GM12864 (cell line): ENCODE measurements around the gene TEDC1.

Experiments
- DNase-seq: peaks from one replicate; pipeline ENCODE4 v3.0.0-alpha.2; 2011; ENCODE audit warnings: low read depth
- H3K4me3 ChIP-seq: 2 replicates; pipeline ENCODE4 v1.5.1; 2011; ENCODE audit warnings: mild to moderate bottlenecking, low read depth, low read length, control low read depth
- TF ChIP-seq, protein P1 (sequence below): IDR thresholded peaks from 2 replicates; pipeline ENCODE4 v1.5.1; 2011; ENCODE audit warnings: low read depth, mild to moderate bottlenecking, moderate library complexity, low read length, control low read depth, inconsistent platforms; ENCODE audit errors: missing control alignments

Gene TEDC1

DNA sequence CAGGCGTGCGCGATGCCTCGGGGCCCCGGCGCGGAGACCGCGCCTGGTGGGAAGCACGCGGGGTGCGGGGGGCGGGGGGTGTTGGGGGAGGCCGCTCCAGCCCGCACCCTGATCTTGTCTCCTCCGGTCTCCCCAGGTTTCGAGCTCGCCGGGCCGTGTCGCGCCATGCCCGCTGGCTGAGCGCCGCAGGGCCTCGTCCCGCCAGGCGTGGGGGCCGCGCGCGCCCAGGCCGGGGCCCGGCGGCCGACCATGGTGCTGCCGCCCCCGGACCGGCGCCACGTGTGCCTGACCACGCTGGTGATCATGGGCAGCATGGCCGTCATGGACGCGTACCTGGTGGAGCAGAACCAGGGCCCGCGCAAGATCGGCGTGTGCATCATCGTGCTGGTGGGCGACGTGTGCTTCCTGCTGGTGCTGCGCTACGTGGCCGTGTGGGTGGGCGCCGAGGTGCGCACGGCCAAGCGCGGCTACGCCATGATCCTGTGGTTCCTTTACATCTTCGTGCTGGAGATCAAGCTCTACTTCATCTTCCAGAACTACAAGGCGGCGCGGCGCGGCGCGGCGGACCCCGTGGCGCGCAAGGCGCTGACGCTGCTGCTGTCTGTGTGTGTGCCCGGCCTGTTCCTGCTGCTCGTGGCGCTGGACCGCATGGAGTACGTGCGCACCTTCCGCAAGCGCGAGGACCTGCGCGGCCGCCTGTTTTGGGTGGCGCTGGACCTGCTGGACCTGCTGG lies 37.7 kb downstream of the TEDC1 start:
- H3K4me3 ChIP-seq: peak overlapping the region; percentile 27
- no peak for DNase-seq
- TF ChIP-seq, protein P1, sequence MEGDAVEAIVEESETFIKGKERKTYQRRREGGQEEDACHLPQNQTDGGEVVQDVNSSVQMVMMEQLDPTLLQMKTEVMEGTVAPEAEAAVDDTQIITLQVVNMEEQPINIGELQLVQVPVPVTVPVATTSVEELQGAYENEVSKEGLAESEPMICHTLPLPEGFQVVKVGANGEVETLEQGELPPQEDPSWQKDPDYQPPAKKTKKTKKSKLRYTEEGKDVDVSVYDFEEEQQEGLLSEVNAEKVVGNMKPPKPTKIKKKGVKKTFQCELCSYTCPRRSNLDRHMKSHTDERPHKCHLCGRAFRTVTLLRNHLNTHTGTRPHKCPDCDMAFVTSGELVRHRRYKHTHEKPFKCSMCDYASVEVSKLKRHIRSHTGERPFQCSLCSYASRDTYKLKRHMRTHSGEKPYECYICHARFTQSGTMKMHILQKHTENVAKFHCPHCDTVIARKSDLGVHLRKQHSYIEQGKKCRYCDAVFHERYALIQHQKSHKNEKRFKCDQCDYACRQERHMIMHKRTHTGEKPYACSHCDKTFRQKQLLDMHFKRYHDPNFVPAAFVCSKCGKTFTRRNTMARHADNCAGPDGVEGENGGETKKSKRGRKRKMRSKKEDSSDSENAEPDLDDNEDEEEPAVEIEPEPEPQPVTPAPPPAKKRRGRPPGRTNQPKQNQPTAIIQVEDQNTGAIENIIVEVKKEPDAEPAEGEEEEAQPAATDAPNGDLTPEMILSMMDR: no peak

DNA sequence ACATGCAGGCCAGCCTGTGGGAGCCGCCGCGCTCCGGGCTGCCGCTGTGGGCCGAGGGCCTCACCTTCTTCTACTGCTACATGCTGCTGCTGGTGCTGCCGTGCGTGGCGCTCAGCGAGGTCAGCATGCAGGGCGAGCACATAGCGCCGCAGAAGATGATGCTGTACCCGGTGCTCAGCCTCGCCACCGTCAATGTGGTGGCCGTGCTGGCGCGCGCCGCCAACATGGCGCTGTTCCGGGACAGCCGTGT lies 38.2 kb downstream of the TEDC1 start:
- no peak for DNase-seq
- TF ChIP-seq, protein P1: no peak
- peak overlapping the region; percentile 27 for H3K4me3 ChIP-seq

DNA sequence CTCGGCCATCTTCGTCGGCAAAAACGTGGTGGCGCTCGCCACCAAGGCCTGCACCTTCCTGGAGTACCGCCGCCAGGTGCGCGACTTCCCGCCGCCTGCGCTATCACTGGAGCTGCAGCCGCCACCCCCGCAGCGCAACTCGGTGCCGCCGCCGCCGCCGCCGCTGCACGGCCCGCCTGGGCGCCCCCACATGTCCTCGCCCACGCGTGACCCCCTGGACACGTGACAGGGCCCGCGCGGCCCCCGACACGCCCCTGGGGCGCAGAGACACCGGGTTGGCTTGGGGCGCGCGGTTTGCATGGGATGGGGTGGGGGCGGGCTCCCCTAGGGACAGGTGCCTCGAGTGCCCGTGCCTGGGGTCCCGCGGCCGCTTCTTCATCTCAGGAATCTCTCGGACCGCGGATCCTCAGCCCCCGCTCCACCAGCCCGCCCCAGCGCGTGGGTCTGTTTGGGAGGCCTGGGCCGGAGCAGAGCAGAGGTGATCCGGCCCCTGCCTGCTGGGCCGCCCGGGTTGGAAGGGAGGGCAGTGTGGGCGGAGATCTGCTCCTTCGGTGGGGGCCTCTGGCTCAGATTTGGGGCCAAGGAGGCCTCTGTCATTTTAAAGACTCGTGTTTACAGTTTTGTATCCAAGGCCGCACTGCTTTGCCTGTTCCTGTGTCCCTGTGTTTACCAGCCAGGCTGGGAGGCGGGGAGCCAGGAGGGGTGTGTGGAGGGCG lies 38.7 kb downstream of the TEDC1 start:
- TF ChIP-seq, protein P1: no peak
- peak overlapping the region; percentile 27 for H3K4me3 ChIP-seq
- no peak for DNase-seq

DNA sequence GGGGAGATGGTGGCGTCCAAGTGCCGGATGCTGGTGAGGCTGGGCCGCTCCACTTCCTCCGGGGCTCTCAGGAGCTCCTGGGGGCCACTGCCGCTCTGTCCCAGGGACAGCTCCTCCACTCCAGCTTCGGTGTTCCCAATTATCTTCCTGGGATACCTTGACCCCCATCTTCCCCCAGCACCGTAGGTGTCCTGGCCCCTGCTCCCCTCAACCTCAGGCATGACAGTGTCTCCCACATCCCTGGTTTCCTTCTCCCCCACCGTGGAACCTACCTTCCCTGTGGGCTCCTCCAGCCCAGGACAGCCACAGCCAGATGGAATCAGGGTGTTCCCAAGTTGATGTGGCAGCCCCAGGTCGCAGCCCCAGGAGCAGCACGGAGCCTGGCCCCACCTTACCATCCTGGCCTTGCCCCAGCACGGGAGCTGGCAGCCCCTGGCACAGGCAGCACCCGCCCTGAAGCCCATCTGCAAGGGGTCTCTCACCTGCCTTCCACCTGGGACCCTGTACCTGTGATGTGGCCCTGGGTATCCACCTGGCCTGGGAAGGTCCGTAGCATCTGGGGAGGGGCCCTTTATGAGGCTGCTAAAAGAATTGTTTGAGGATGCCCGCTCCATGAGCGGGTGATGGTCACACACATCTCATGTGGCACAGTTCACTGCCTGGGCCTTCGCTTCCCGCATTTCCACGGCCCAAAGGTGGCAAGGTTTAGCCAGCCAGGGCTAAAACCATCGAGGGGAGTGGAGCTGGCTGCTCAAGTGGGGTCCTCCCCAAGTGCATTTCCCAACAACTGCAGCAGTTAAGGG lies 39.4 kb downstream of the TEDC1 start:
- no peak for DNase-seq
- TF ChIP-seq, protein P1: no peak
- H3K4me3 ChIP-seq: no peak overlapping the region

DNA sequence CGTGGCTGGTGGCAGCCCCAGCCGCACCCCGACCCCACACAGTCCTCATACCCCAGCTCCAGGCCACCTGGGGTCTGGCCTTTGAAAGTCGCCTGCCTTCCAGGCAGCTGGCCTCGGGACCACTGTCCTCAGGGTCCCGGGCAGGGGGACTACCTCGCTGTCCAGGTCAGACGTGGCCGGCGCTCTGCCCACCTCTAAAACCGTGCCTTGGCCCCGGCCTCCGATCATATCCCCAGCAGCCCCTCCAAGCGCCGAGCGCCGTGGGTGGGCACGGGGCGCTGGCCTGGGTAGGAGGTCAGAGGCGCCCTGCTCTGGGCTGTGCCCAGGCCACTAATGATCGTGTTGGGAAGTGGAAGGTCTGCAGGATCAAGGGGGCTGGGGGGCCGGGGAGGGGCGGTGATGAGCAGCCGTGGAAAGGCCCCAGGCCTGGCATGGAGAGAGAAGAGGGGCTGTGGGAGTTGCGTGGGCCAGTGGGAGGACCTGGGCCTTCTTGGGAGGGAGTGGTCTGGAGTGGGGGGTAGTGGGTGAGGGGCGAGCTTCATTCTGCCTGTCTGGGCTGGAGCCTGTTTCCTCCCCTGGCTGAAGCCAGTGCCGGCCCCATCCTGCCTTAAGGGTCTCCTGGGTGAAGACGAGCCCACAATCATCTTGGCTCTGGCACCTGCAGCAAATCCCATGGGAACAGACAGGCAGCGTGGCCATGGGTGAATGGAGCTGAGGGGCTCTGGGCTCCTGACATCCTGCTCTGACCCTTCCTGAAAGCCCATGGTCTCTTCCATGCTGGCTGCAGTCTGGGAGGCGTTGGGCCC lies 40.2 kb downstream of the TEDC1 start:
- H3K4me3 ChIP-seq: no peak overlapping the region
- no peak for DNase-seq
- TF ChIP-seq, protein P1: no peak

DNA sequence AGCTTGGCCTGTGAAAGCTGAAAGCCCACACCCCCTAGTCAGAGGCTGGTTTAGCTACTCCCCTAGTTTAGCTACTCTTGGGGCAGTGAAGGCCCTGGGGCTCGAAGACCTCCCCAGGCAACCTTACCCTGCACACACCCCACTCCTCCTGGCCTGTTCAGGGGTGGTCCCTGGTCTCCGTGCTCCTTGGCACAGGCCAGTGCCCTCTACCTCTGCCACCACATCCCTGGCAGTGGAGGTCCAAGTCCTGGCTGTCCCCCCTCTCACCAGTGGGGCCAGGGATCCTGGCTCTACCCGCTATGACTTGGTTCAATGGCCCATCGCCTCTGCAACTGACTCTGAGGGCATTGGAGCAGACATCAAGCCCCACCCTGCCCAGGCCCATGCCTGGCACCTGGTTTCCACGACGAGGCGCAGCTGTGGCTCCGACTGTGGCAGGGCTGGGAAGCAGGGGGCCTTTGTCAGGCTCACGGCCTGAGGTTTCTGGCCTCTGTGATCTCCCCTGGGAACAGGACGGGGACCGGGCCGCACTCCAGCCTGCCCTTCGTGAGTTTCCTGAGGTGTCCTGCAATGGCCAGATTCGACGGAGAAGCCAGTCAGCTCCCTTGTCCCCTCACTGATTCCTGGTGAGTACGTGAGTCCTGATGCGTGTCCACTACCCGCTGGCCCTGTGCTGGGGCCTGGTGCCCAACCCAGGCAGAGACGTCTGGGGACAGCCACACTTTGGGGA lies 41.0 kb downstream of the TEDC1 start:
- no peak overlapping the region for H3K4me3 ChIP-seq
- DNase-seq: no peak
- TF ChIP-seq, protein P1: no peak
